H1 (cell line): ENCODE measurements around the gene P2RY14. TPM values are rescaled to one million over a fixed set of nuclear protein-coding genes. Genes with fewer than 3 reads are reported as not detected.

Experiments
- SIN3A ChIP-seq, 2 experiments: IDR thresholded peaks in 1 of 2; conservative IDR thresholded peaks in 1 of 2; 2 replicates each; pipeline ENCODE4 v1.6.1; 2011 to 2012; ENCODE audit warnings: low read length in 2 of 2, improper control_type of control experiment in 1 of 2, low read depth in 1 of 2, mild to moderate bottlenecking in 1 of 2
- polyA plus RNA-seq, 7 experiments: library from polyadenylated mRNA; depleted of rRNA in 3 of 7; stranded (reverse) in 5 of 7; unstranded in 2 of 7; fragments of >200 nt in 5 of 7; fragments of 200-250 nt in 2 of 7; gene quantifications; 1 replicate in 5 of 7; 2 replicates in 1 of 7; 4 replicates in 1 of 7; pipeline versions ENCODE4 v1.2.1 to v1.2.3, GENCODE V29; 2011 to 2013; ENCODE audit warnings: missing spikeins in 2 of 7, mixed read lengths in 2 of 7
- total RNA-seq: library from RNA; stranded (reverse); fragmentation: NEBNext Ultra II Directional; extraction: Animal tissue kit (Norgen Biotek cat#: 25700); gene quantifications from 2 replicates; pipeline ENCODE4 v1.2.1, GENCODE V29; 2021
- TF ChIP-seq, protein P1 (sequence below): IDR thresholded peaks from 2 replicates; pipeline ENCODE4 v1.6.1; 2012; ENCODE audit warnings: inconsistent platforms

P2RY14 gene
- total and polyA plus RNA-seq, 2 of the 8 experiments (the other 6 are each of a cell fraction or from before 2014, with no cell fraction given) = not detected

DNA sequence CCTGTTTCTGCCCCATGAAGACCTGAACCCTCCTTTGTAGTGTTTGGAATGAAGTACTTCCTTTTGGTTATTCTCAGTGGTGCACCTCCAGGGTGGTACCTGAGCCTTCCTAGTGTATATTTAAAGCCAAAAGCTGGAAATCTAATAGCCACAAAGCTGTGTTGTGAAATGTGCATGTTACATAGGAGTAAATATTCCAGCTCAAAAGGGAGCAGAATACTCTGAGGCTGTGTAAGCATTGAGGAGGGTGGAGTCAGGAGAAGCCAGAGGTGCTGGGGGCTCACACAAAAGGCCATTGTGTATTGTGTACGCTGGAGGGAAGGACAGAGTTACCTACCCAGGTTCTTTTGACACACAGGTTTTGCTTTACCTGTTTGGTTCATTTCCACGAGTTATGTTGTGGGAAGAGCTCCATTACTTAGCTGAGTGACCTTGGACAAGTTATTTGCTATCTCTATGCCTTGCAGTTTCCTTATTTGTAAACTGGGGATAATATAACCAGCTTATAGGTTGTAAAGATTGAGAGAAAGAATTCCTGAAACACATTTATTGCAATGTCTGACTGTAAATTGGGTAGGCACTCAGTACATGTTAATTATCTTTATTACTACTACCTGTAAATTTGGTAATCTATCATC is 100.0 kb downstream of the P2RY14 start (continued):
- no peak for TF ChIP-seq SIN3A (conservative IDR thresholded peaks at IDR 0.05 in 1 of 2, IDR thresholded peaks at IDR 0.05 in 1 of 2; ENCODE audit: low read depth in 1 of 2, low read length in 2 of 2)
- TF ChIP-seq, protein P1, sequence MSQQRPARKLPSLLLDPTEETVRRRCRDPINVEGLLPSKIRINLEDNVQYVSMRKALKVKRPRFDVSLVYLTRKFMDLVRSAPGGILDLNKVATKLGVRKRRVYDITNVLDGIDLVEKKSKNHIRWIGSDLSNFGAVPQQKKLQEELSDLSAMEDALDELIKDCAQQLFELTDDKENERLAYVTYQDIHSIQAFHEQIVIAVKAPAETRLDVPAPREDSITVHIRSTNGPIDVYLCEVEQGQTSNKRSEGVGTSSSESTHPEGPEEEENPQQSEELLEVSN = no peak
